ENCODE results near the gene ZNF366. TPM values are rescaled to one million over a fixed set of nuclear protein-coding genes. Genes with fewer than 3 reads are reported as not detected.

ZNF366 gene, protein sequence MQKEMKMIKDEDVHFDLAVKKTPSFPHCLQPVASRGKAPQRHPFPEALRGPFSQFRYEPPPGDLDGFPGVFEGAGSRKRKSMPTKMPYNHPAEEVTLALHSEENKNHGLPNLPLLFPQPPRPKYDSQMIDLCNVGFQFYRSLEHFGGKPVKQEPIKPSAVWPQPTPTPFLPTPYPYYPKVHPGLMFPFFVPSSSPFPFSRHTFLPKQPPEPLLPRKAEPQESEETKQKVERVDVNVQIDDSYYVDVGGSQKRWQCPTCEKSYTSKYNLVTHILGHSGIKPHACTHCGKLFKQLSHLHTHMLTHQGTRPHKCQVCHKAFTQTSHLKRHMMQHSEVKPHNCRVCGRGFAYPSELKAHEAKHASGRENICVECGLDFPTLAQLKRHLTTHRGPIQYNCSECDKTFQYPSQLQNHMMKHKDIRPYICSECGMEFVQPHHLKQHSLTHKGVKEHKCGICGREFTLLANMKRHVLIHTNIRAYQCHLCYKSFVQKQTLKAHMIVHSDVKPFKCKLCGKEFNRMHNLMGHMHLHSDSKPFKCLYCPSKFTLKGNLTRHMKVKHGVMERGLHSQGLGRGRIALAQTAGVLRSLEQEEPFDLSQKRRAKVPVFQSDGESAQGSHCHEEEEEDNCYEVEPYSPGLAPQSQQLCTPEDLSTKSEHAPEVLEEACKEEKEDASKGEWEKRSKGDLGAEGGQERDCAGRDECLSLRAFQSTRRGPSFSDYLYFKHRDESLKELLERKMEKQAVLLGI
- not detected in 2 replicates for total RNA-seq (2014; rRNA removed; shearing (Covaris generic); ENCODE audit: low replicate concordance)

- no peak within 1 kb of the TSS for H3K4me3 ChIP-seq
- DNase-seq, result no peak
- H3K9me3 ChIP-seq, result no peaks in the 10 kb centered on the region
- no peaks in the 10 kb centered on the region for H3K36me3 ChIP-seq
- no peaks in the 10 kb centered on the region for H3K27me3 ChIP-seq
Measured at GRCh38 chr5:72507231-72507906, at the start of gene ZNF366. ZNF366 (minus strand) TSS chr5:72507410; CDS start chr5:72461496, 45,914 bp downstream.

- H3K36me3 ChIP-seq, result no peaks in the 10 kb centered on the region
- DNase-seq, result peak; percentile 16
- H3K4me3 ChIP-seq, result no peak overlapping the region
- no peaks in the 10 kb centered on the region for H3K27me3 ChIP-seq
- H3K9me3 ChIP-seq, result no peaks in the 10 kb centered on the region
Measured at GRCh38 chr5:72556351-72557166, 49.3 kb upstream of the ZNF366 start.

DNA sequence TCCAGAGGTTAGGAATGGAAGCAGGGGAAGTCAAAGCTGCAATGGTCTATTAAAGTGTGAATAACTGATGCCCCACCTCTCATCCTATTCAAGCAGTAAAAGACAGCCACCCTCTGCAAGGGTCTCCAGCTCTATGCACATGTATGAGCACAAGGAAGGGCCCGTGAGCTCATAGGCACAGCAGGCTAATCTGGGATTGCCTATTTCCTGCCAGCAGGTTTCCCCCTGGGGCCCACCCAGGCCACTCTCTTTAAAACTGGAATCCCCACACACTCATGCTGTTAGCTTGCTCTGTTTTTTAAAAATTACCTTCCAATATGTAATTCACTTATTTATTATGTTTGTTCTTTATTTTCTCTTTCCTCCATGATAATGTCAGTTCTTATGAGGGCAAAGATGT is 48.7 kb upstream of the ZNF366 start:
- Histone ChIP-seq H3K27me3 (no peaks in the 10 kb centered on the region), H3K9me3 (no peaks in the 10 kb centered on the region), H3K4me3 (no peak overlapping the region), H3K36me3 (no peaks in the 10 kb centered on the region)
- DNase-seq, result no peak

DNA sequence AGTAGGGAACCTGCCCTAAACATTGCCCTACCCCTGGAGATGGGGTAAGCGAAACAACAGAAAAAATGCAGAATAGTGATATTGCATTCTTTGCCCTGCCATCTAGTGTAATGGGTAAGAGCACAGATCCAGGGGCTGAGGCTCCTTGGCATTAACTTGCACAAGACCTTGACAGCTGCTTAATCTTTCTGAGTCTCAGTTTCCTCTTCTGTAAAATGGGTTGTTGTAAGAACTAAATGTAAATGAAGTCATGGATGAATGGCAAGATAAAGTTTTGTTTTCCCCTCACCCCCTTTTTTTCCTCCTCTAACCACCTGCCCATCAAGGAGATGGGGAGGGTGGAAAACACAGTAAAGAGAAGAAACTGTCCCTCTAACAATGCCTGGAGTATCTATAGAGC is 47.7 kb upstream of the ZNF366 start:
- DNase-seq, result no peak
- Histone ChIP-seq H3K27me3 (no peaks in the 10 kb centered on the region), H3K9me3 (no peaks in the 10 kb centered on the region), H3K4me3 (no peak overlapping the region), H3K36me3 (no peaks in the 10 kb centered on the region)

DNA sequence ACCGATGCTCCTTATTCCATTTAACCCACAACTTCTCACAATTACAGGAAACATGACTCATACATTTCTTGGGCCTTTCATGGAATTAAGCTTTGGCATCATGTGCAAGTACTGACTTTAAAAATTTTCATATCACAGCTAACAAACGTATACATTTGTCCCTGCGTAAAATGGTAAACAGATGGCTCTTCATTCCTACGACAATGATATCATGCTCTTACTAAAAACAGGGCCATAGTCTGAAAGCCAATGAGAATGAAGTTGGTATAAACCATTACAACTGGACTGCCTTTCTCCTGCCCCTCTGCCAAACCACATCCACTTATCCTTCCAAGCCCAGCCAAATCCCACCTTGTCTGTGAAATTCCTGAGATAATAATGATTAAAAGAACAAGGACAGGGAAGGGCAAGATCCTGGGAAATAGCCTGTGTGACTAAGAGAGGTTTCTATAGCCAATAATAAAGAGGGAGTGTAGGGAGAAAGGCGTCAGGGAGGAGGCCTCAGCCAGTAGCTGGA is 44.9 kb upstream of the ZNF366 start:
- Histone ChIP-seq H3K9me3 (peaks cover 15% of the 10 kb centered on the region), H3K27me3 (no peaks in the 10 kb centered on the region), H3K4me3 (no peak overlapping the region), H3K36me3 (no peaks in the 10 kb centered on the region)
- peak; percentile 88 for DNase-seq

DNA sequence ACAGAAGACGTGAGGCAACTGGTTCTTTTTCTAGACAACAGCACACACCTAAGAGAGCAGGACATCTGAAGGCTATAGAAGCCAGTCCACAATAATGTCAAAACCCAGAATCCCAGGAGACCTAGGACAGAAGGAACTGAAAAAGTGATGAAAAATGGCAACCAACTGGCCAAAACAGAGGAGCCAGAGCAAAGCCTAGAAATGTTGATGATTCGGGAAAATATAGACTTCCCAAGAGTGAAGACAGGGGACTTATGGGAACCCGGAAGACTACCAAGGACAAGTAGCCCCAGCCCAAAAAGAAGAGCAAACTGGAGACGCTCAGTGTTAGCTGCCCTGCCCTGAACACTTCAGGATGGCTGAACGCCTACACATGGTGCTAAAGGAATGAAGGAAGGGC is 43.4 kb upstream of the ZNF366 start:
- Histone ChIP-seq H3K36me3 (no peaks in the 10 kb centered on the region), H3K9me3 (peaks cover 20% of the 10 kb centered on the region), H3K4me3 (no peak overlapping the region), H3K27me3 (no peaks in the 10 kb centered on the region)
- DNase-seq, result no peak

DNA sequence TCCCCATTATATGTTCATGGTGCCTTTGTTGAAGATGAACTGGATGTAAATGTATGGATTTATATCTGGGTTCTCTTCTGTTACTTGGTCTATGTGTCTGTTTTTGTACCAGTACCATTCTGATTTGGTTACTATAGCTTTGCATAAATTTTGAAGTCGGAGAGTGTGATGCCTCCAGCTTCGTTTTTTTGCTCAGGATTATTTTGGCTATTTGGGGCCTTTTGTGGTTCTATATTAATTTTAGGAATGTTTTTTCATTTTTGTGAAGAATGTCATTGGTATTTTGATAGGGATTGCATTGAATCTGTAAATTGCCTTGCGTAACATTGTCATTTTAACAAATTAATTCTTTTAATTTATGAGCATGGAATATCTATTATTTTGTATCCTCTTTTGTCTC is 36.6 kb upstream of the ZNF366 start:
- DNase-seq, result no peak
- Histone ChIP-seq H3K9me3 (peaks cover 17% of the 10 kb centered on the region), H3K27me3 (no peaks in the 10 kb centered on the region), H3K4me3 (no peak overlapping the region), H3K36me3 (no peaks in the 10 kb centered on the region)

DNA sequence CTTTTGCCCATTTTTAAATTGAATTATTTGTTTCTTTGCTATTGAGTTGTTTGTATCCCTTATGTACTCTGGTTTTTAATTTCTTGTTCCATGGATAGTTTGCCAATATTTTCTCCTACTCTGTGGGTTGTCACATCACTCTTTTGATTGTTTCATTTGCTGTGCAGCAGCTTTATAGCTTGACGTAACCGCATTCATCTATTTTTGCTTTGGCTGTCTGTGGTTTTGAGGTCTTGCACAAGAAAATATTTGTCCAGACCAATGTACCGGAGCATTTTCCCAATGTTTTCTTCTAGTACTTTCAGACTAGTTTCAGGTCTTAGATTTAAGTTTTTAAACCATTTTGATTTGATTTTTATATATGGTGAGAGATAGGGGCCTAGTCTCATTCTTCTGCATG is 36.2 kb upstream of the ZNF366 start:
- H3K27me3 ChIP-seq, result no peaks in the 10 kb centered on the region
- no peak overlapping the region for H3K4me3 ChIP-seq
- no peaks in the 10 kb centered on the region for H3K36me3 ChIP-seq
- H3K9me3 ChIP-seq, result peaks cover 17% of the 10 kb centered on the region
- no peak for DNase-seq

- Histone ChIP-seq H3K4me3 (no peak overlapping the region), H3K27me3 (no peaks in the 10 kb centered on the region), H3K9me3 (peaks cover 11% of the 10 kb centered on the region), H3K36me3 (no peaks in the 10 kb centered on the region)
- DNase-seq, result no peak
Measured at GRCh38 chr5:72542695-72543094, 35.5 kb upstream of the ZNF366 start.

GRCh38 chr5:72541501-72542225 is 34.5 kb upstream of the ZNF366 start:
- DNase-seq, result no peak
- H3K27me3 ChIP-seq, result no peaks in the 10 kb centered on the region
- H3K4me3 ChIP-seq, result no peak overlapping the region
- H3K9me3 ChIP-seq, result peaks cover 2% of the 10 kb centered on the region
- H3K36me3 ChIP-seq, result no peaks in the 10 kb centered on the region

- H3K27me3 ChIP-seq, result no peaks in the 10 kb centered on the region
- H3K9me3 ChIP-seq, result no peaks in the 10 kb centered on the region; the same call in 1 of the 2 replicates
- no peak overlapping the region for H3K4me3 ChIP-seq
- H3K36me3 ChIP-seq, result no peaks in the 10 kb centered on the region
- no peak for DNase-seq
Measured at GRCh38 chr5:72540759-72541438, 33.7 kb upstream of the ZNF366 start.

DNA sequence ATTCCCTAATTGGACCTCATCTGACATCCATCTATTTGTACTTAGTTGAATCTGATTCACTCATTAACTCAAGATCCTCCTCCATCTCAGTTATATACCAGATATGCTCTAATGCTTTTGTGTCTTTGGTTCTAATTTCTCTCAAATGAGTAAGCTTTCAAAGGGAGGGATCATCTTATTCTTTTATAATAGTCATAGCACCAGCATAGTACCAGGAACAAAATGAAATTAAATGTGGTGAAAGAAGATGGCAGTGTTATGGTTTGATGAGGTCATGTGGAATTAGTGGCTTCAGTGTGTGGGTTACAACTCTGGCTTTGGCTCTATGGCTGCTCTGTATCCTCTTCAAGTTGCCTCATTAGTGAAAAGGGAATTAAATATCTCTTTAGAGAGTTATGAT is 32.5 kb upstream of the ZNF366 start:
- H3K9me3 ChIP-seq, result no peaks in the 10 kb centered on the region; the same call in 1 of the 2 replicates
- DNase-seq, result no peak
- H3K36me3 ChIP-seq, result no peaks in the 10 kb centered on the region
- no peak overlapping the region for H3K4me3 ChIP-seq
- no peaks in the 10 kb centered on the region for H3K27me3 ChIP-seq

DNA sequence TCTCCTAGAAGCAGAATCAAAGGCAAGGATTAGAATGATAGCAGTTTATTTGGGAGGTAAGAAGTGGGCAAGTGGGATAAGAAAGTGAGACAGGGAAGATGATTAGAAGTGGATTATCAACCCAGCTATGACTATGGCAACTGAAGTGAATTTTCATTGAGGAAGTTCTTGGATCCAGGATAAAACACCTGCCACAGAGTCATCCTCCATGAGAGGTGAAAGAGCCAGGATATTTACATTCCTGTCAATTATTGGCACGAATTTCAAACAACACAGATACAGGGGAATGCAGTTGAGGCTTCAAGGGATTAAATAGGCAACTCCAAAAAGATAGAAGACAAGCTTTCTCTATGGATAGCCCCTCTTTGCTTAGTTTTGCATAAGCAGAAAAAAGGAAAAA is 31.8 kb upstream of the ZNF366 start:
- no peaks in the 10 kb centered on the region for H3K36me3 ChIP-seq
- no peaks in the 10 kb centered on the region; the same call in 1 of the 2 replicates for H3K9me3 ChIP-seq
- no peak for DNase-seq
- no peak overlapping the region for H3K4me3 ChIP-seq
- H3K27me3 ChIP-seq, result no peaks in the 10 kb centered on the region

- Histone ChIP-seq H3K36me3 (no peaks in the 10 kb centered on the region), H3K27me3 (no peaks in the 10 kb centered on the region), H3K9me3 (no peaks in the 10 kb centered on the region), H3K4me3 (no peak overlapping the region)
- DNase-seq, result no peak
Measured at GRCh38 chr5:72537166-72537565, 30.0 kb upstream of the ZNF366 start.

DNA sequence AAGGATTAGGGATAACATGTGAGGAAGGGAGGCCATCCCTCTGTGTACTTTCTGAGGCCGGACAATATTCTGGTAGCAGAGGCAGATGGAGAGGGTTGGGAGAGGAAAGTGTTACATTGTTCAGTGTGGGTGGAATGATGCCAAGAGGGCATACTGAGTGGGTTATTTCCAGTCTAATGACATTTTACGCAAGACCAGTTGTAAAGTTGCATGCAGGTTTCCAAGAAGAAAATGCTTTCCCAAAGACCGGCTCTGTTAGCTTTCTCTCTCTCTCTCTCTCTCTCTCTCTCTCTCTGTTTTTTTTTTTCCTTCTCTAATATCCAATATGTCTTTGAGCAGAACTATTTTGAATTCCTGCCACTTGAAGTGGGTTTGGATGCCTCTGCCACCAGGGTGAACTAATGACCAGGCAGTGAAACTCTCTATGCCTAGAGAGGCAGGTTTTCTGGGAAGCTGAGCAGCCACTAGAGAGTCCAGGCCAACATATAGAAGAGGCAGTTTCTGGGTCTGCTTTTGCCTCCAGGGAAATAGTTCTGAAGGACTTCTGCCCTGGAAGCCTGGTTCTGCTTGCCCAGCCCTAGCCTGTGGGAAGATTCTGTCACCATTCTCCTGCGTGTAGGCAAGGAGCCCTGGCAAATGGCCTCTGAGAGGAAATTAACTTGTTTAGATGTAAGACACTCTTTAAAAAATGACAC is 24.4 kb upstream of the ZNF366 start:
- no peaks in the 10 kb centered on the region for H3K27me3 ChIP-seq
- DNase-seq, result no peak
- H3K4me3 ChIP-seq, result no peak overlapping the region
- no peaks in the 10 kb centered on the region for H3K36me3 ChIP-seq
- no peaks in the 10 kb centered on the region for H3K9me3 ChIP-seq
